Adrenal gland (tissue), 5 donors: ENCODE data around the gene RALGAPB.

Experiments
- CTCF ChIP-seq, 6 experiments: fragments of 450-650 bp in 4 of 6; fragments of 200-600 bp in 2 of 6; sonication (generic) in 1 of 6; IDR thresholded peaks; 1 replicate in 5 of 6; 2 replicates in 1 of 6; pipeline versions ENCODE4 v1.5.1 to v1.8.0; 2016 to 2021; ENCODE audit warnings: antibody characterized with exemption in 6 of 6, mild to moderate bottlenecking in 2 of 6, moderate library complexity in 1 of 6
- POLR2A ChIP-seq, 2 donors: fragments of 450-650 bp; IDR thresholded peaks; one replicate each; pipeline ENCODE4 v1.6.1; 2017; ENCODE audit warnings: antibody characterized with exemption in 2 of 2, mild to moderate bottlenecking in 2 of 2, moderate library complexity in 1 of 2
- donor health status: DM: no; HTN: no; CAD: no.

- no peak for TF ChIP-seq CTCF (IDR thresholded peaks at IDR 0.05)
- no peak for TF ChIP-seq POLR2A (IDR thresholded peaks at IDR 0.05)
Measured at GRCh38 chr20:38585404-38586180, 112.9 kb downstream of the RALGAPB start.
